H9 (cell line): ENCODE data around the gene TRIM59. TPM values are rescaled to one million over a fixed set of nuclear protein-coding genes. Genes with fewer than 3 reads are reported as not detected.

ENCODE experiments used
- DNase-seq: peaks from one replicate; pipeline ENCODE4 v3.0.0-alpha.2; 2017
- H2AFZ ChIP-seq: one replicate; pipeline ENCODE4 v1.6.1; 2013; ENCODE audit warnings: mild to moderate bottlenecking, low read length, control low read depth, moderate library complexity
- H2AK5ac ChIP-seq: 2 replicates; pipeline ENCODE4 v1.6.1; 2013; ENCODE audit warnings: low read length, control low read depth, mixed read lengths; ENCODE audit not compliant: insufficient read length
- H2BK120ac ChIP-seq: one replicate; pipeline ENCODE4 v1.6.1; 2013; ENCODE audit warnings: low read depth, mild to moderate bottlenecking, low read length, control low read depth, inconsistent platforms; ENCODE audit not compliant: poor library complexity, severe bottlenecking
- H2BK12ac ChIP-seq: 2 replicates; pipeline ENCODE4 v1.6.1; 2013; ENCODE audit warnings: low read length, control low read depth, mixed read lengths, low read depth; ENCODE audit not compliant: insufficient read length
- H2BK15ac ChIP-seq: 2 replicates; pipeline ENCODE4 v1.6.1; 2013; ENCODE audit warnings: low read depth, low read length, control low read depth
- H2BK20ac ChIP-seq: one replicate; pipeline ENCODE4 v1.6.1; 2013; ENCODE audit warnings: low read depth, mild to moderate bottlenecking, low read length, control low read depth, inconsistent platforms; ENCODE audit not compliant: poor library complexity, severe bottlenecking
- H2BK5ac ChIP-seq: 2 replicates; pipeline ENCODE4 v1.6.1; 2013; ENCODE audit warnings: low read length, control low read depth, mixed read lengths; ENCODE audit not compliant: insufficient read length
- H3K14ac ChIP-seq: 2 replicates; pipeline ENCODE4 v1.6.1; 2013; ENCODE audit warnings: low read length, control low read depth; ENCODE audit not compliant: insufficient read depth
- H3K18ac ChIP-seq: 2 replicates; pipeline ENCODE4 v1.6.1; 2013; ENCODE audit warnings: low read depth, mild to moderate bottlenecking, mixed read lengths, low read length, control low read depth; ENCODE audit not compliant: insufficient read length
- H3K23ac ChIP-seq: 2 replicates; pipeline ENCODE4 v1.6.1; 2013; ENCODE audit warnings: low read length, control low read depth, mixed read lengths, low read depth; ENCODE audit not compliant: insufficient read length
- H3K23me2 ChIP-seq: 2 replicates; pipeline ENCODE4 v1.6.1; 2013; ENCODE audit warnings: low read depth, mild to moderate bottlenecking, mixed read lengths, low read length, control low read depth; ENCODE audit not compliant: insufficient read length, poor library complexity, severe bottlenecking
- H3K27ac ChIP-seq: 2 replicates; pipeline ENCODE4 v1.5.1; 2013; ENCODE audit warnings: low read length, control low read depth, mixed read lengths, low read depth; ENCODE audit not compliant: insufficient read length
- H3K27me3 ChIP-seq: 2 replicates; pipeline ENCODE4 v1.6.1; 2013; ENCODE audit warnings: low read length, control low read depth, inconsistent platforms; ENCODE audit not compliant: insufficient read depth
- H3K4ac ChIP-seq: 2 replicates; pipeline ENCODE4 v1.6.1; 2013; ENCODE audit warnings: low read depth, mild to moderate bottlenecking, control low read depth, inconsistent platforms, low read length, moderate library complexity
- H3K4me1 ChIP-seq: 2 replicates; pipeline ENCODE4 v1.6.1; 2013; ENCODE audit warnings: low read length, control low read depth, inconsistent platforms; ENCODE audit not compliant: insufficient read depth
- H3K4me2 ChIP-seq: 2 replicates; pipeline ENCODE4 v1.6.1; 2013; ENCODE audit warnings: low read length, control low read depth, mixed read lengths; ENCODE audit not compliant: insufficient read length, insufficient read depth
- H3K56ac ChIP-seq: 2 replicates; pipeline ENCODE4 v1.6.1; 2013; ENCODE audit warnings: low read depth, mild to moderate bottlenecking, mixed read lengths, low read length, control low read depth; ENCODE audit not compliant: insufficient read length
- H3K79me1 ChIP-seq: 2 replicates; pipeline ENCODE4 v1.6.1; 2013; ENCODE audit warnings: low read depth, mild to moderate bottlenecking, moderate library complexity, low read length, control low read depth, inconsistent platforms; ENCODE audit not compliant: insufficient read depth, poor library complexity, severe bottlenecking
- H3K79me2 ChIP-seq: 2 replicates; pipeline ENCODE4 v1.6.1; 2013; ENCODE audit warnings: low read length, control low read depth, inconsistent platforms; ENCODE audit not compliant: insufficient read depth
- H3K9ac ChIP-seq: 2 replicates; pipeline ENCODE4 v1.6.1; 2013; ENCODE audit warnings: low read length, control low read depth, mixed read lengths; ENCODE audit not compliant: insufficient read length; ENCODE audit errors: extremely low read depth
- H3K9me3 ChIP-seq: one replicate; pipeline ENCODE4 v1.6.1; 2013; ENCODE audit warnings: low read depth, low read length, inconsistent platforms; ENCODE audit not compliant: control insufficient read depth
- H3T11ph ChIP-seq: one replicate; pipeline ENCODE4 v1.6.1; 2013; ENCODE audit warnings: mild to moderate bottlenecking, low read length, control low read depth, inconsistent platforms
- H4K20me1 ChIP-seq: one replicate; pipeline ENCODE4 v1.6.1; 2013; ENCODE audit not compliant: control insufficient read depth, insufficient read length, insufficient read depth
- H4K5ac ChIP-seq: 2 replicates; pipeline ENCODE4 v1.6.1; 2013; ENCODE audit warnings: low read depth, mild to moderate bottlenecking, mixed read lengths, low read length, control low read depth; ENCODE audit not compliant: insufficient read length
- H4K8ac ChIP-seq: replicated peaks from 2 replicates; pipeline ENCODE4 v1.6.1; 2013; ENCODE audit warnings: low read length, control low read depth, mixed read lengths, low read depth; ENCODE audit not compliant: insufficient read length
- H4K91ac ChIP-seq: 2 replicates; pipeline ENCODE4 v1.6.1; 2013; ENCODE audit warnings: low read depth, mild to moderate bottlenecking, moderate library complexity, mixed read lengths, low read length, control low read depth; ENCODE audit not compliant: insufficient read length
- H3K27ac Mint-ChIP-seq, 3 experiments: 2 replicates in 2 of 3; 3 replicates in 1 of 3; pipeline ENCODE4 v1.8.0; 2020 to 2021; ENCODE audit warnings: mixed read lengths in 3 of 3, mild to moderate bottlenecking in 1 of 3, moderate library complexity in 1 of 3
- H3K27me3 Mint-ChIP-seq: 2 replicates; pipeline ENCODE4 v1.8.0; 2021; ENCODE audit warnings: low read depth, mild to moderate bottlenecking, moderate library complexity, mixed read lengths
- H3K36me3 Mint-ChIP-seq, 3 experiments: 2 replicates in 2 of 3; 3 replicates in 1 of 3; pipeline ENCODE4 v1.8.0; 2020 to 2021; ENCODE audit warnings: low read depth in 3 of 3, mixed read lengths in 3 of 3; ENCODE audit not compliant: insufficient read depth in 1 of 3
- H3K4me1 Mint-ChIP-seq, 2 experiments: 2 replicates each; pipeline ENCODE4 v1.8.0; 2020; ENCODE audit warnings: mixed read lengths in 2 of 2
- H3K4me3 Mint-ChIP-seq, 2 experiments: 2 replicates in 1 of 2; 3 replicates in 1 of 2; pipeline ENCODE4 v1.8.0; 2020 to 2021; ENCODE audit warnings: mild to moderate bottlenecking in 2 of 2, mixed read lengths in 2 of 2, moderate library complexity in 1 of 2
- H3K9me3 Mint-ChIP-seq, 2 experiments: 2 replicates in 1 of 2; 3 replicates in 1 of 2; pipeline ENCODE4 v1.8.0; 2020; ENCODE audit warnings: mild to moderate bottlenecking in 2 of 2, mixed read lengths in 2 of 2, moderate library complexity in 1 of 2
- WGBS: extraction: QIAGEN DNeasy Blood & Tissue Kit; methylation state at CpG from one replicate; pipeline ENCODE4 v1.1.7; 2013; ENCODE audit warnings: missing lambda C conversion rate, low lambda C conversion rate, mixed read lengths; ENCODE audit not compliant: insufficient read length; ENCODE audit errors: extremely low coverage; 5-methylcytosine and 5-hydroxymethylcytosine counted together
- total RNA-seq: library from RNA; stranded (reverse); gene quantifications from 2 replicates; pipeline ENCODE4 v1.2.1, GENCODE V29; 2021
- TF ChIP-seq, protein P1 (sequence below): fragments of 200-600 bp; sonication (generic); conservative IDR thresholded peaks from 3 replicates; pipeline ENCODE4 v1.8.0; 2021; ENCODE audit warnings: antibody characterized with exemption, mild to moderate bottlenecking

The TRIM59 gene
- total RNA-seq, 1 experiment from 2014 or later = 47.6 TPM

DNA sequence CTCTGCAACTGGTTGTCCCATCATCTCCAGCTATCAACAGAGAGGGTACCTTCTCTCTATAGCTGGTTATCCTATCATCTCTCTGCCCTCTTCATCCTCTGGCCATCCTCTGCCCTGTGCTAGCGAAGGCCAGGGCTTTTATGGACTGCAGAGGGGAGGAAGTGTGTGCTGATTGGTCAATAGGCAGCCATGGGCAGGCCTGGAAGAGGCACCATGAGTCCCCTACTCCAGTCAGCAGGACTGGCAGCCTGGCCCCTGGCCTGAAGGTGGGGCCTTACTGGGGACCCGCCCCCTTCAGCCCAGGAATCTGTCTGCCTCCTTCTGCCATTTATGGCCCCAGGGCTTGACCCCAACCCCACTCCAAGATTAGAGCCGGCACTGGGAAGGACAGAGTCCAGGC is 10.4 kb upstream of the TRIM59 start:
- H3K23ac ChIP-seq = no peak overlapping the region
- no peak overlapping the region for H3T11ph ChIP-seq
- no peak overlapping the region for H2AFZ ChIP-seq
- H3K4ac ChIP-seq = no peak overlapping the region
- DNase-seq = no peak
- no peak overlapping the region for H3K56ac ChIP-seq
- TF ChIP-seq, protein P1, sequence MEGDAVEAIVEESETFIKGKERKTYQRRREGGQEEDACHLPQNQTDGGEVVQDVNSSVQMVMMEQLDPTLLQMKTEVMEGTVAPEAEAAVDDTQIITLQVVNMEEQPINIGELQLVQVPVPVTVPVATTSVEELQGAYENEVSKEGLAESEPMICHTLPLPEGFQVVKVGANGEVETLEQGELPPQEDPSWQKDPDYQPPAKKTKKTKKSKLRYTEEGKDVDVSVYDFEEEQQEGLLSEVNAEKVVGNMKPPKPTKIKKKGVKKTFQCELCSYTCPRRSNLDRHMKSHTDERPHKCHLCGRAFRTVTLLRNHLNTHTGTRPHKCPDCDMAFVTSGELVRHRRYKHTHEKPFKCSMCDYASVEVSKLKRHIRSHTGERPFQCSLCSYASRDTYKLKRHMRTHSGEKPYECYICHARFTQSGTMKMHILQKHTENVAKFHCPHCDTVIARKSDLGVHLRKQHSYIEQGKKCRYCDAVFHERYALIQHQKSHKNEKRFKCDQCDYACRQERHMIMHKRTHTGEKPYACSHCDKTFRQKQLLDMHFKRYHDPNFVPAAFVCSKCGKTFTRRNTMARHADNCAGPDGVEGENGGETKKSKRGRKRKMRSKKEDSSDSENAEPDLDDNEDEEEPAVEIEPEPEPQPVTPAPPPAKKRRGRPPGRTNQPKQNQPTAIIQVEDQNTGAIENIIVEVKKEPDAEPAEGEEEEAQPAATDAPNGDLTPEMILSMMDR = no peak
- no peak overlapping the region for H3K14ac ChIP-seq
- H3K4me1 Mint-ChIP-seq = peaks cover 4 to 5% of the 10 kb centered on the region in 2 experiments; a peak in 2 of 4 replicates
- no peak overlapping the region for H2BK5ac ChIP-seq
- peaks cover 0 to 8% of the 10 kb centered on the region in 2 experiments; a peak in 2 of 5 replicates for H3K9me3 Mint-ChIP-seq
- no peak overlapping the region for H3K27ac ChIP-seq
- H4K8ac ChIP-seq = no peak overlapping the region
- H3K36me3 Mint-ChIP-seq = no peaks in the 10 kb centered on the region; a peak in 1 of 7 replicates
- no peak overlapping the region for H3K4me3 Mint-ChIP-seq
- no peaks in the 10 kb centered on the region for H3K79me2 ChIP-seq
- H2BK20ac ChIP-seq = no peak overlapping the region
- H4K5ac ChIP-seq = no peak overlapping the region
- no peak overlapping the region for H2AK5ac ChIP-seq
- H2BK15ac ChIP-seq = no peak overlapping the region
- no peak overlapping the region for H2BK120ac ChIP-seq
- no peaks in the 10 kb centered on the region for H3K79me1 ChIP-seq
- no peak overlapping the region for H3K18ac ChIP-seq
- no CpG with 5 or more reads among the region's 3 CpGs for WGBS
- H3K9me3 ChIP-seq = no peaks in the 10 kb centered on the region
- H3K23me2 ChIP-seq = no peaks in the 10 kb centered on the region
- peak overlapping the region in 1 of 3 experiments; percentile 7; a peak in 1 of 7 replicates for H3K27ac Mint-ChIP-seq
- no peak overlapping the region for H2BK12ac ChIP-seq
- H3K27me3 ChIP-seq = no peaks in the 10 kb centered on the region
- no peak overlapping the region for H3K4me2 ChIP-seq
- no peaks in the 10 kb centered on the region for H4K20me1 ChIP-seq
- H4K91ac ChIP-seq = no peak overlapping the region
- peaks cover 38% of the 10 kb centered on the region for H3K27me3 Mint-ChIP-seq
- no peak overlapping the region for H3K9ac ChIP-seq
- no peaks in the 10 kb centered on the region for H3K4me1 ChIP-seq
